Measurements from ENCODE around the gene CABLES2.
"Not testable (repeated sequence)": the region's sequence is repeated elsewhere in the genome, so short reads cannot be mapped to it uniquely, and the experiment has no call there.

The CABLES2 gene

GRCh38 chr20:62388839-62389600, 18.1 kb downstream of the CABLES2 start:
- no peak for DNase-seq

GRCh38 chr20:62387933-62388635, 19.0 kb downstream of the CABLES2 start:
- DNase-seq: no peak

GRCh38 chr20:62387219-62387913, 19.7 kb downstream of the CABLES2 start:
- no peak for DNase-seq

- DNase-seq: peak; percentile 95
Measured at GRCh38 chr20:62386383-62387218, 20.5 kb downstream of the CABLES2 start, which contains the start of gene RPS21. Gene RPS21 (plus strand): TSS chr20:62387103. CDS start chr20:62387339, 236 bp downstream.

- DNase-seq: peak; percentile 94
Measured at GRCh38 chr20:62382306-62383198, 24.5 kb downstream of the CABLES2 start.

- no peak for DNase-seq
Measured at GRCh38 chr20:62381842-62382241, 25.2 kb downstream of the CABLES2 start.

- no peak for DNase-seq
Measured at GRCh38 chr20:62381202-62381797, 25.8 kb downstream of the CABLES2 start.

- DNase-seq: peak; percentile 95
Measured at GRCh38 chr20:62378215-62378614, 28.9 kb downstream of the CABLES2 start.

- no peak for DNase-seq
Measured at GRCh38 chr20:62377615-62378178, 29.4 kb downstream of the CABLES2 start.

GRCh38 chr20:62377064-62377461, 30.0 kb downstream of the CABLES2 start:
- no peak for DNase-seq

- peak; percentile 96 for DNase-seq
Measured at GRCh38 chr20:62376112-62377063, 30.7 kb downstream of the CABLES2 start.

- no peak for DNase-seq
Measured at GRCh38 chr20:62374331-62375152, 32.5 kb downstream of the CABLES2 start.

- not testable (repeated sequence) for DNase-seq
Measured at GRCh38 chr20:62373631-62374179, 33.4 kb downstream of the CABLES2 start.

- no peak for DNase-seq
Measured at GRCh38 chr20:62372042-62372993, 34.8 kb downstream of the CABLES2 start.

GRCh38 chr20:62371588-62372041, 35.5 kb downstream of the CABLES2 start:
- DNase-seq: no peak

- DNase-seq: no peak
Measured at GRCh38 chr20:62370807-62371587, 36.1 kb downstream of the CABLES2 start.
